H1 (cell line): ENCODE data around the gene ERFE. TPM values are rescaled to one million over a fixed set of nuclear protein-coding genes. Genes with fewer than 3 reads are reported as not detected.

ENCODE experiments used
- CTCF ChIA-PET: fragments of 300-600 bp; sonication (Branson Sonifier 250); formaldehyde crosslinking; loops from one replicate; lab custom pipeline; 2021; ENCODE audit not compliant: partially characterized antibody; lab: Charles Lee
- POLR2A ChIA-PET: fragments of 300-600 bp; sonication (Branson Sonifier 250); formaldehyde crosslinking; loops from one replicate; lab custom pipeline; 2021; ENCODE audit warnings: inconsistent platforms; ENCODE audit not compliant: partially characterized antibody; lab: Charles Lee
- DNase-seq, 2 experiments: peaks; one replicate each; pipeline versions ENCODE4 v3.0.0 to v3.0.0-alpha.2; 2010 to 2022; ENCODE audit warnings: low spot score in 2 of 2, low read depth in 1 of 2, mixed read lengths in 1 of 2
- FAIRE-seq: peaks from 2 replicates; lab custom pipeline; 2011; peaks lifted over from hg19 to GRCh38; lab: Jason Lieb, UNC
- H2AFZ ChIP-seq: 2 replicates; pipeline ENCODE4 v1.8.1; 2012; ENCODE audit warnings: low read length, inconsistent platforms
- H2AK5ac ChIP-seq: 2 replicates; pipeline ENCODE4 v1.6.1; 2013; ENCODE audit warnings: low read depth, low read length
- H2BK120ac ChIP-seq: replicated peaks from 2 replicates; pipeline ENCODE3; 2013; ENCODE audit warnings: low read depth, low read length, inconsistent platforms
- H2BK12ac ChIP-seq: 2 replicates; pipeline ENCODE4 v1.6.1; 2013; ENCODE audit warnings: low read depth, low read length
- H2BK15ac ChIP-seq: 2 replicates; pipeline ENCODE4 v1.6.1; 2013; ENCODE audit warnings: low read length
- H2BK20ac ChIP-seq: 2 replicates; pipeline ENCODE4 v1.6.1; 2013; ENCODE audit warnings: low read length
- H2BK5ac ChIP-seq: 2 replicates; pipeline ENCODE4 v1.6.1; 2013; ENCODE audit warnings: low read depth, low read length
- H3K14ac ChIP-seq: 2 replicates; pipeline ENCODE4 v1.6.1; 2013; ENCODE audit warnings: inconsistent platforms; ENCODE audit not compliant: insufficient read length
- H3K18ac ChIP-seq: 2 replicates; pipeline ENCODE4 v1.6.1; 2013; ENCODE audit warnings: low read length; ENCODE audit errors: extremely low read depth
- H3K23ac ChIP-seq: 2 replicates; pipeline ENCODE4 v1.6.1; 2013; ENCODE audit warnings: inconsistent platforms; ENCODE audit not compliant: insufficient read length
- H3K23me2 ChIP-seq: 2 replicates; pipeline ENCODE4 v1.6.1; 2013; ENCODE audit warnings: low read depth, low read length
- H3K27ac ChIP-seq: 2 replicates; pipeline ENCODE4 v1.6.1; 2011; ENCODE audit warnings: low read depth, low read length, inconsistent platforms
- H3K27me3 ChIP-seq, 4 experiments: replicated peaks in 1 of 4; 1 replicate in 1 of 4; 2 replicates in 3 of 4; pipeline versions ENCODE4 v1.6.1 to v1.8.1; 2011 to 2013; ENCODE audit warnings: low read length in 3 of 4, mild to moderate bottlenecking in 3 of 4, inconsistent platforms in 2 of 4, mixed read lengths in 2 of 4, moderate library complexity in 1 of 4; ENCODE audit not compliant: control insufficient read depth in 3 of 4, insufficient read depth in 3 of 4; ENCODE audit errors: extremely low read depth in 1 of 4
- H3K36me3 ChIP-seq, 4 experiments: 2 replicates each; pipeline versions ENCODE4 v1.6.1 to v1.8.1; 2011 to 2013; ENCODE audit warnings: mild to moderate bottlenecking in 4 of 4, low read length in 3 of 4, moderate library complexity in 2 of 4, control low read depth in 1 of 4, inconsistent platforms in 1 of 4; ENCODE audit not compliant: insufficient read depth in 4 of 4, control insufficient read depth in 2 of 4
- H3K4ac ChIP-seq: replicated peaks from 2 replicates; pipeline ENCODE3; 2013; ENCODE audit warnings: low read length, low read depth, mixed read lengths, inconsistent platforms; ENCODE audit not compliant: insufficient read length
- H3K4me1 ChIP-seq, 4 experiments: replicated peaks in 1 of 4; 1 replicate in 1 of 4; 2 replicates in 3 of 4; pipeline versions ENCODE4 v1.6.1 to v1.8.1; 2011 to 2013; ENCODE audit warnings: low read length in 3 of 4, inconsistent platforms in 2 of 4, mixed read lengths in 1 of 4; ENCODE audit not compliant: insufficient read depth in 4 of 4, control insufficient read depth in 3 of 4
- H3K4me2 ChIP-seq, 2 experiments: 2 replicates each; pipeline versions ENCODE4 v1.6.1 to v1.8.1; 2011 to 2013; ENCODE audit warnings: low read depth in 2 of 2, low read length in 2 of 2, control low read depth in 1 of 2, inconsistent platforms in 1 of 2, mild to moderate bottlenecking in 1 of 2; ENCODE audit not compliant: insufficient read depth in 1 of 2
- H3K4me3 ChIP-seq, 4 experiments: fragments of 200-600, 300-600 bp in 1 of 4; sonication (generic), shearing (Covaris generic), sonication (Bioruptor Twin) in 1 of 4; 2 replicates each; pipeline versions ENCODE4 v1.5.1 to v1.8.1; 2011 to 2016; ENCODE audit warnings: low read length in 4 of 4, low read depth in 3 of 4, control low read depth in 2 of 4, inconsistent platforms in 2 of 4, mild to moderate bottlenecking in 2 of 4, mixed read lengths in 1 of 4, moderate library complexity in 1 of 4; ENCODE audit not compliant: insufficient read depth in 2 of 4; ENCODE audit errors: extremely low read depth in 1 of 4
- H3K56ac ChIP-seq: replicated peaks from 2 replicates; pipeline ENCODE3; 2013; ENCODE audit warnings: low read depth, mild to moderate bottlenecking, mixed read lengths, low read length, inconsistent platforms; ENCODE audit not compliant: insufficient read length
- H3K79me1 ChIP-seq: 2 replicates; pipeline ENCODE4 v1.6.1; 2013; ENCODE audit warnings: low read depth, low read length, control low read depth
- H3K79me2 ChIP-seq, 2 experiments: 2 replicates each; pipeline versions ENCODE4 v1.6.1 to v1.8.1; 2012 to 2013; ENCODE audit warnings: low read length in 2 of 2, mild to moderate bottlenecking in 2 of 2, inconsistent platforms in 1 of 2; ENCODE audit not compliant: insufficient read depth in 2 of 2, control insufficient read depth in 1 of 2
- H3K9ac ChIP-seq, 4 experiments: replicated peaks in 1 of 4; 1 replicate in 1 of 4; 2 replicates in 3 of 4; pipeline versions ENCODE4 v1.6.1 to v1.8.1; 2011 to 2013; ENCODE audit warnings: low read depth in 3 of 4, low read length in 3 of 4, control low read depth in 2 of 4, mild to moderate bottlenecking in 2 of 4, moderate library complexity in 2 of 4, inconsistent platforms in 1 of 4; ENCODE audit errors: extremely low read depth in 1 of 4
- H3K9me3 ChIP-seq, 2 experiments: 2 replicates each; pipeline versions ENCODE4 v1.6.1 to v1.8.1; 2012 to 2013; ENCODE audit warnings: mild to moderate bottlenecking in 2 of 2, moderate library complexity in 2 of 2, control low read depth in 1 of 2, inconsistent platforms in 1 of 2, low read depth in 1 of 2, low read length in 1 of 2, mixed read lengths in 1 of 2; ENCODE audit not compliant: insufficient read depth in 2 of 2
- H4K20me1 ChIP-seq, 2 experiments: replicated peaks in 1 of 2; 2 replicates each; pipeline versions ENCODE3 to v1.8.1; 2011 to 2013; ENCODE audit warnings: inconsistent platforms in 2 of 2, low read length in 2 of 2, mild to moderate bottlenecking in 1 of 2; ENCODE audit not compliant: insufficient read depth in 2 of 2, control insufficient read depth in 1 of 2
- H4K5ac ChIP-seq: 2 replicates; pipeline ENCODE4 v1.6.1; 2013; ENCODE audit warnings: low read length, low read depth, mixed read lengths, inconsistent platforms; ENCODE audit not compliant: insufficient read length
- H4K8ac ChIP-seq: 2 replicates; pipeline ENCODE4 v1.8.0; 2013; ENCODE audit warnings: mild to moderate bottlenecking, moderate library complexity, low read length, inconsistent platforms; ENCODE audit not compliant: insufficient read depth; ENCODE audit errors: extremely low read depth
- H4K91ac ChIP-seq: replicated peaks from 2 replicates; pipeline ENCODE3; 2013; ENCODE audit warnings: low read length, mixed read lengths, inconsistent platforms; ENCODE audit not compliant: insufficient read length
- CBX5 ChIP-seq: fragments of 300-800, 300-1000 bp; sonication (generic); IDR thresholded peaks from 2 replicates; pipeline ENCODE4 v1.7.1; 2016; ENCODE audit warnings: antibody characterized with exemption, low read length, low read depth
- EP300 ChIP-seq, 2 experiments: IDR thresholded peaks; 1 replicate in 1 of 2; 2 replicates in 1 of 2; pipeline ENCODE4 v1.6.1; 2011 to 2012; ENCODE audit warnings: low read depth in 2 of 2, low read length in 2 of 2, mild to moderate bottlenecking in 2 of 2, borderline replicate concordance in 1 of 2, inconsistent platforms in 1 of 2, moderate library complexity in 1 of 2
- GABPA ChIP-seq: IDR thresholded peaks from 2 replicates; pipeline ENCODE4 v1.6.1; 2011; ENCODE audit warnings: mild to moderate bottlenecking, low read length, moderate library complexity, borderline replicate concordance; ENCODE audit not compliant: insufficient read depth
- GTF2F1 ChIP-seq: IDR thresholded peaks from 2 replicates; pipeline ENCODE4 v1.6.1; 2012; ENCODE audit warnings: low read depth, low read length, improper control_type of control experiment, borderline replicate concordance
- JUN ChIP-seq: IDR thresholded peaks from 2 replicates; pipeline ENCODE4 v1.6.1; 2011; ENCODE audit warnings: low read depth, mild to moderate bottlenecking, improper control_type of control experiment, low read length
- KDM1A ChIP-seq: fragments of 200-600, 300-600 bp; sonication (generic); IDR thresholded peaks from 2 replicates; pipeline ENCODE4 v1.7.1; 2016; ENCODE audit warnings: mild to moderate bottlenecking, low read length, borderline replicate concordance
- RFX5 ChIP-seq: IDR thresholded peaks from 2 replicates; pipeline ENCODE4 v1.6.1; 2011; ENCODE audit warnings: low read depth, low read length, improper control_type of control experiment, borderline replicate concordance
- SUZ12 ChIP-seq: fragments of 200-600 bp; sonication (generic); IDR thresholded peaks from 2 replicates; pipeline ENCODE4 v1.6.1; 2012; ENCODE audit warnings: mild to moderate bottlenecking, inconsistent platforms, low read length, moderate library complexity, mixed read lengths
- WGBS, 2 experiments: shearing (Covaris generic) in 1 of 2; methylation state at CpG; one replicate each; pipeline versions ENCODE4 v1.1.6 to v1.1.7; 2013 to 2015; ENCODE audit warnings: low lambda C conversion rate in 2 of 2, mixed read lengths in 2 of 2, inconsistent platforms in 1 of 2, low coverage in 1 of 2, missing lambda C conversion rate in 1 of 2; ENCODE audit not compliant: insufficient replicate concordance in 2 of 2, insufficient coverage in 1 of 2, insufficient read length in 1 of 2; ENCODE audit errors: extremely low coverage in 1 of 2, missing lambda C conversion rate in 1 of 2; 5-methylcytosine and 5-hydroxymethylcytosine counted together
- polyA plus RNA-seq, 7 experiments: library from polyadenylated mRNA; depleted of rRNA in 3 of 7; stranded (reverse) in 5 of 7; unstranded in 2 of 7; fragments of >200 nt in 5 of 7; fragments of 200-250 nt in 2 of 7; gene quantifications; 1 replicate in 5 of 7; 2 replicates in 1 of 7; 4 replicates in 1 of 7; pipeline versions ENCODE4 v1.2.1 to v1.2.3, GENCODE V29; 2011 to 2013; ENCODE audit warnings: missing spikeins in 2 of 7, mixed read lengths in 2 of 7
- total RNA-seq: library from RNA; stranded (reverse); fragmentation: NEBNext Ultra II Directional; extraction: Animal tissue kit (Norgen Biotek cat#: 25700); gene quantifications from 2 replicates; pipeline ENCODE4 v1.2.1, GENCODE V29; 2021
- TF ChIP-seq, protein P1 (sequence below), 3 experiments: IDR thresholded peaks; 1 replicate in 2 of 3; 2 replicates in 1 of 3; pipeline versions ENCODE4 v1.5.1 to v1.6.1; 2011; ENCODE audit warnings: low read length in 3 of 3, mild to moderate bottlenecking in 3 of 3, inconsistent platforms in 2 of 3, low read depth in 1 of 3, moderate library complexity in 1 of 3; ENCODE audit not compliant: insufficient read depth in 1 of 3; ENCODE audit errors: control extremely low read depth in 1 of 3

The ERFE gene
- total and polyA plus RNA-seq, 2 of the 8 experiments (the other 6 are each of a cell fraction or from before 2014, with no cell fraction given) = 2.5 to 3.6 TPM

GRCh38 chr2:238162251-238162845 is 3.6 kb downstream of the ERFE start:
- DNase-seq = no peak
- Histone ChIP-seq H2BK20ac (no peak overlapping the region), H3K4me3 (no peak overlapping the region), H4K5ac (no peak overlapping the region), H3K23ac (no peak overlapping the region), H2BK12ac (no peak overlapping the region), H4K20me1 (peaks cover 6% of the 10 kb centered on the region in 2 experiments), H2AFZ (no peak overlapping the region), H3K9ac (no peak overlapping the region), H3K4me1 (peaks cover 0 to 20% (median 5%) of the 10 kb centered on the region in 4 experiments; a peak in 5 of 7 replicates), H3K4me2 (no peak overlapping the region; a peak in 1 of 4 replicates), H4K91ac (no peak overlapping the region), H3K23me2 (peaks cover 13% of the 10 kb centered on the region; the same call in 1 of the 2 replicates), H3K79me2 (no peaks in the 10 kb centered on the region), H2BK120ac (no peak overlapping the region), H2AK5ac (no peak overlapping the region), H2BK5ac (no peak overlapping the region), H3K14ac (no peak overlapping the region), H3K79me1 (no peaks in the 10 kb centered on the region), H2BK15ac (no peak overlapping the region), H3K27ac (no peak overlapping the region), H3K4ac (no peak overlapping the region), H3K9me3 (no peaks in the 10 kb centered on the region), H4K8ac (no peak overlapping the region), H3K27me3 (peaks cover 21 to 65% (median 49%) of the 10 kb centered on the region in 4 experiments), H3K36me3 (no peaks in the 10 kb centered on the region; a peak in 1 of 8 replicates), H3K18ac (no peak overlapping the region), H3K56ac (no peak overlapping the region)
- FAIRE-seq = no peak
- CTCF ChIA-PET = interaction anchor here (0.9 to 1.6 kb wide), 4 partner anchors 8 to 239 kb away, joined by 3 to 6 read pairs (median 4); no protein-coding TSS in a partner anchor
- WGBS, 2 experiments = 89% methylated on average over 12 of the region's 14 CpGs; no CpG with 5 or more reads in 1 of the 2 experiments
- POLR2A ChIA-PET = interaction anchor here (0.8 to 1.8 kb wide), 4 partner anchors 8 to 85 kb away, joined by 3 to 5 read pairs (median 4); partner anchors contain the start of gene HES6
- TF ChIP-seq JUN (no peak), RFX5 (no peak), GABPA (no peak), EP300 (IDR thresholded peaks at IDR 0.05; ENCODE audit: borderline replicate concordance in 1 of 2, low read depth in 2 of 2, low read length in 2 of 2) (no peak), KDM1A (no peak), CBX5 (no peak), GTF2F1 (no peak), SUZ12 (no peak)
- TF ChIP-seq, protein P1, sequence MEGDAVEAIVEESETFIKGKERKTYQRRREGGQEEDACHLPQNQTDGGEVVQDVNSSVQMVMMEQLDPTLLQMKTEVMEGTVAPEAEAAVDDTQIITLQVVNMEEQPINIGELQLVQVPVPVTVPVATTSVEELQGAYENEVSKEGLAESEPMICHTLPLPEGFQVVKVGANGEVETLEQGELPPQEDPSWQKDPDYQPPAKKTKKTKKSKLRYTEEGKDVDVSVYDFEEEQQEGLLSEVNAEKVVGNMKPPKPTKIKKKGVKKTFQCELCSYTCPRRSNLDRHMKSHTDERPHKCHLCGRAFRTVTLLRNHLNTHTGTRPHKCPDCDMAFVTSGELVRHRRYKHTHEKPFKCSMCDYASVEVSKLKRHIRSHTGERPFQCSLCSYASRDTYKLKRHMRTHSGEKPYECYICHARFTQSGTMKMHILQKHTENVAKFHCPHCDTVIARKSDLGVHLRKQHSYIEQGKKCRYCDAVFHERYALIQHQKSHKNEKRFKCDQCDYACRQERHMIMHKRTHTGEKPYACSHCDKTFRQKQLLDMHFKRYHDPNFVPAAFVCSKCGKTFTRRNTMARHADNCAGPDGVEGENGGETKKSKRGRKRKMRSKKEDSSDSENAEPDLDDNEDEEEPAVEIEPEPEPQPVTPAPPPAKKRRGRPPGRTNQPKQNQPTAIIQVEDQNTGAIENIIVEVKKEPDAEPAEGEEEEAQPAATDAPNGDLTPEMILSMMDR (IDR thresholded peaks at IDR 0.05; ENCODE audit: control extremely low read depth in 1 of 3, insufficient read depth in 1 of 3, low read depth in 1 of 3, low read length in 3 of 3) = no peak
